Sigmoid colon (tissue), 7 donors: ENCODE data around the gene COBLL1. TPM values are rescaled to one million over a fixed set of nuclear protein-coding genes. Genes with fewer than 3 reads are reported as not detected.

Experiments
- DNase-seq: peaks from one replicate; pipeline ENCODE4 v3.0.0-alpha.2; 2019
- H3K27ac ChIP-seq, 4 donors: fragments of 200-600 bp; sonication (generic); one replicate each; pipeline ENCODE4 v1.5.1; 2016 to 2019; ENCODE audit warnings: mild to moderate bottlenecking in 1 of 4
- H3K27me3 ChIP-seq, 3 donors: fragments of 200-600 bp; sonication (generic); one replicate each; pipeline ENCODE4 v1.5.1; 2019; ENCODE audit warnings: mild to moderate bottlenecking in 1 of 3
- H3K36me3 ChIP-seq, 4 donors: fragments of 200-600 bp; sonication (generic); one replicate each; pipeline ENCODE4 v1.5.1; 2016 to 2019
- H3K4me1 ChIP-seq, 4 donors: fragments of 200-600 bp; sonication (generic); one replicate each; pipeline ENCODE4 v1.5.1; 2017 to 2019
- H3K4me3 ChIP-seq, 4 donors: fragments of 200-600 bp; sonication (generic); one replicate each; pipeline ENCODE4 v1.5.1; 2017 to 2019; ENCODE audit warnings: mild to moderate bottlenecking in 2 of 4, moderate library complexity in 1 of 4
- H3K9me3 ChIP-seq, 4 donors: fragments of 200-600 bp in 3 of 4; sonication (generic) in 3 of 4; one replicate each; pipeline versions ENCODE4 v1.5.1 to v1.6.1; 2013 to 2019
- CTCF ChIP-seq, 4 experiments: fragments of 450-650 bp in 3 of 4; fragments of 200-600 bp in 1 of 4; IDR thresholded peaks; one replicate each; pipeline ENCODE4 v1.5.1; 2016 to 2019; ENCODE audit warnings: antibody characterized with exemption in 4 of 4, mild to moderate bottlenecking in 3 of 4, moderate library complexity in 2 of 4
- EP300 ChIP-seq, 4 donors: sonication (generic); formaldehyde crosslinking; IDR thresholded peaks; one replicate each; pipeline ENCODE4 v1.6.1; 2017; ENCODE audit warnings: antibody characterized with exemption in 4 of 4
- POLR2A ChIP-seq, 2 donors: fragments of 450-650 bp; IDR thresholded peaks; one replicate each; pipeline ENCODE4 v1.6.1; 2016; ENCODE audit warnings: antibody characterized with exemption in 2 of 2, mild to moderate bottlenecking in 2 of 2, moderate library complexity in 2 of 2
- POLR2AphosphoS5 ChIP-seq, 4 donors: sonication (generic); formaldehyde crosslinking; IDR thresholded peaks; one replicate each; pipeline ENCODE4 v1.6.1; 2017; ENCODE audit warnings: antibody characterized with exemption in 4 of 4
- WGBS, 2 donors: extraction: QIAGEN DNeasy Blood & Tissue Kit; methylation state at CpG; one replicate each; pipeline ENCODE4 v1.1.7; 2013; 5-methylcytosine and 5-hydroxymethylcytosine counted together
- intact Hi-C: fragments of 100-400 bp; cut with DNase I; formaldehyde crosslinking; loops from one replicate; pipeline ENCODE4 v1.15.1; 2023
- polyA plus RNA-seq, 3 donors: library from polyadenylated mRNA; stranded (reverse); fragments of 200-250 nt; gene quantifications; one replicate each; pipeline ENCODE4 v1.2.3, GENCODE V29; 2013
- total RNA-seq, 4 donors: library from RNA; depleted of rRNA; stranded (reverse); fragments of >200 nt; gene quantifications; one replicate each; pipeline ENCODE4 v1.1.0, GENCODE V29; 2016
- donor health status: healthy with polysubstance abuse.
- donor health status: Bipolar disorder and iron deficiency.
- donor health status: healthy.

COBLL1 gene
- total and polyA plus RNA-seq, 7 donors = 3.9 to 22.4 (median 17.6) TPM

GRCh38 chr2:164821338-164821737 lies 20.3 kb downstream of the COBLL1 start:
- intact Hi-C loops = no loop called here
- DNase-seq = no peak
- TF ChIP-seq EP300 (IDR thresholded peaks at IDR 0.05) = no peak
- TF ChIP-seq POLR2A (IDR thresholded peaks at IDR 0.05) = no peak
- no peak for TF ChIP-seq POLR2AphosphoS5 (IDR thresholded peaks at IDR 0.05)
- no peak for TF ChIP-seq CTCF (IDR thresholded peaks at IDR 0.05)
- Histone ChIP-seq H3K27ac (no peak overlapping the region), H3K4me1 (peaks cover 0 to 16% (median 7%) of the 10 kb centered on the region in 4 donors), H3K27me3 (no peaks in the 10 kb centered on the region), H3K9me3 (no peaks in the 10 kb centered on the region), H3K4me3 (no peak overlapping the region), H3K36me3 (no peaks in the 10 kb centered on the region)
- 78 to 83% methylated on average over 4 of the region's 4 CpGs for WGBS, 2 donors

DNA sequence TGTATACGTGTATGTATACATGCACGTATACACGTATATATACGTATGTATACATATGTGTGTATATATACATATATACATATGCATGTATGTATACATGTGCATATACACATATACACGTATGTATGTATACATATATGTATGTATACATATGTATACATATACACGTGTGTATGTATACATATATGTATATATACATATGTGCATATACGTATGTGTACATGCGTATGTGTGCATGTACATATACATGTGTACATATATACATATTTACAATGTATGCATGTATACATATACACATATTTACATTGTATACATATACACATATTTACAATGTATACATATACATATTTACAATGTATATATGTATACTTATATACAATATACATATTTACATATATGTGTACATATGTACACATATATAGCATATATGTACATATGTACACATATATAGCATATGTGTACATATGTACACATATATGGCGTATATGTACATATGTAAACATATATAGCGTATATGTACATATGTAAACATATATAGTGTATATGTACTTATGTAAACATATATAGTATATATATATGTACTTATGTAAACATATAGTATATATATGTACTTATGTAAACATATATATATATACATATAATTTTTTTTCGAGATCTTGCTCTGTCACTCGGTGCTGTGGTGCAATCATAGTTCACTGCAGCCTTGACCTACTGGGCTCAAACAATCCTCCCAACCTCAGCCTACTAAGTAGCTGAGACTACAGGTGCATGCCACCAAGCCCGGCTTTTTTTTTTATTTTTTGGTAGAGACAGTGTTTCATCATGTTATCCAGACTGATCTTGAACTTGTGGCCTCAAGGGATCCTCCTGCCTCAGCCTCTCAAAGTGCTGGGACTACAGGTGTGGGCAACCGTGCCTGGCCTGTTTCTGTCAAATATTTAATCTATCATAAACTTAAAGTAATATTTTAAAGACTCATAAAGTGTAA lies 23.2 kb downstream of the COBLL1 start:
- intact Hi-C loops = no loop called here
- DNase-seq = no peak
- Histone ChIP-seq H3K4me3 (no peak overlapping the region), H3K9me3 (no peaks in the 10 kb centered on the region), H3K27me3 (no peaks in the 10 kb centered on the region), H3K27ac (no peak overlapping the region), H3K36me3 (no peaks in the 10 kb centered on the region), H3K4me1 (peaks cover 0 to 14% (median 5%) of the 10 kb centered on the region in 4 donors)
- WGBS, 2 donors = 92 to 93% methylated on average over 14 of the region's 14 CpGs
- TF ChIP-seq POLR2AphosphoS5 (IDR thresholded peaks at IDR 0.05) = no peak
- TF ChIP-seq EP300 (IDR thresholded peaks at IDR 0.05) = no peak
- TF ChIP-seq POLR2A (IDR thresholded peaks at IDR 0.05) = no peak
- TF ChIP-seq CTCF (IDR thresholded peaks at IDR 0.05) = no peak

DNA sequence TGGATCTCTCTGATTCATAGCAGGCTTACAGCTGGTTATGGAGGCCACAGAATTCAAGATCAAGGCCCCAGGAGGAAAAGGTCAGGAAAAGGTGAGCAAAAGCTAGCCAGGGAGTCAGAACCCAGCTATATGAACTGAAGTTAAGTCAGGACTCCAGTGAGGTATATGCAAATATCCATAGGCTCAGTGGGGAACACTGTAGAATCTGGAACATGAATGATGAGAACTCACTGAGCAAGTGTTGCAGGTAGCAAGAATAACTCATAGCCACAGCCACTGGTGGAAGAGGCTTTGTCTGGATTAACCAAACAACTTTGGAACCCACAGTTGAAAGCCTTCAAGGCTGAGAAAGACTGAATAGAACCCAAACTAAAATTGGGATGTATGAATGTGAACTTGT lies 24.7 kb downstream of the COBLL1 start:
- H3K27me3 ChIP-seq = no peaks in the 10 kb centered on the region
- no peak for TF ChIP-seq CTCF (IDR thresholded peaks at IDR 0.05)
- TF ChIP-seq EP300 (IDR thresholded peaks at IDR 0.05) = no peak
- no peak for TF ChIP-seq POLR2AphosphoS5 (IDR thresholded peaks at IDR 0.05)
- no peak for TF ChIP-seq POLR2A (IDR thresholded peaks at IDR 0.05)
- DNase-seq = no peak
- peaks cover 0 to 22% (median 14%) of the 10 kb centered on the region in 4 donors for H3K4me1 ChIP-seq
- intact Hi-C loops = no loop called here
- no peak overlapping the region for H3K4me3 ChIP-seq
- H3K9me3 ChIP-seq = no peaks in the 10 kb centered on the region
- no peak overlapping the region for H3K27ac ChIP-seq
- H3K36me3 ChIP-seq = no peaks in the 10 kb centered on the region

DNA sequence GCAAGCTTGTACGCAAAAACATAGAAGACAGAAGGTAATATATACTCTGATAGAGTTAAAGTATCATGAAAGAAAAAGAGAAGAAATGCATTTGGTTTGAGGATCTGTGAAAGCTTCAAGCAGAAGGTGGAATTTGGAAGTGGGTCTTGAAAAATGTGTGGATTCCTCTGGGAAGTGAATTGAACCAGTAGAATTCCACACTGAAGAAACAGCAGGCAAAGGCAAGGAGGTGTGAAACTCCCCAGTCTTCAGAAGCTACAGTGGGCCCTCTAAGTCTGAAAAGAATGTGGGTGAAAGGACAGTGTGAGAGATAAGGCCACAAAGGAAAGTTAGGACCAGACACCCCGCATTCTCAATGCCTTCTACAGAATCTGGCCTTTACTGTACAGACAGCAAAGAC lies 25.6 kb downstream of the COBLL1 start:
- Histone ChIP-seq H3K36me3 (no peaks in the 10 kb centered on the region), H3K27ac (no peak overlapping the region), H3K4me3 (no peak overlapping the region), H3K4me1 (peaks cover 0 to 21% (median 14%) of the 10 kb centered on the region in 4 donors), H3K27me3 (no peaks in the 10 kb centered on the region), H3K9me3 (no peaks in the 10 kb centered on the region)
- intact Hi-C loops = no loop called here
- DNase-seq = no peak
- no peak for TF ChIP-seq EP300 (IDR thresholded peaks at IDR 0.05)
- TF ChIP-seq CTCF (IDR thresholded peaks at IDR 0.05) = no peak
- no peak for TF ChIP-seq POLR2A (IDR thresholded peaks at IDR 0.05)
- no peak for TF ChIP-seq POLR2AphosphoS5 (IDR thresholded peaks at IDR 0.05)
- 92 to 95% methylated on average over 2 of the region's 2 CpGs for WGBS, 2 donors
